GM12801 (cell line): ENCODE measurements around the gene RNU1-2.

ENCODE experiments used
- TF ChIP-seq, protein P1 (sequence below): IDR thresholded peaks from one replicate; pipeline ENCODE4 v1.5.1; 2011; ENCODE audit warnings: control low read depth; ENCODE audit not compliant: insufficient read length; ENCODE audit errors: extremely low read depth

The RNU1-2 gene

GRCh38 chr1:16913833-16914662 lies 18.3 kb downstream of the RNU1-2 start:
- TF ChIP-seq, protein P1, sequence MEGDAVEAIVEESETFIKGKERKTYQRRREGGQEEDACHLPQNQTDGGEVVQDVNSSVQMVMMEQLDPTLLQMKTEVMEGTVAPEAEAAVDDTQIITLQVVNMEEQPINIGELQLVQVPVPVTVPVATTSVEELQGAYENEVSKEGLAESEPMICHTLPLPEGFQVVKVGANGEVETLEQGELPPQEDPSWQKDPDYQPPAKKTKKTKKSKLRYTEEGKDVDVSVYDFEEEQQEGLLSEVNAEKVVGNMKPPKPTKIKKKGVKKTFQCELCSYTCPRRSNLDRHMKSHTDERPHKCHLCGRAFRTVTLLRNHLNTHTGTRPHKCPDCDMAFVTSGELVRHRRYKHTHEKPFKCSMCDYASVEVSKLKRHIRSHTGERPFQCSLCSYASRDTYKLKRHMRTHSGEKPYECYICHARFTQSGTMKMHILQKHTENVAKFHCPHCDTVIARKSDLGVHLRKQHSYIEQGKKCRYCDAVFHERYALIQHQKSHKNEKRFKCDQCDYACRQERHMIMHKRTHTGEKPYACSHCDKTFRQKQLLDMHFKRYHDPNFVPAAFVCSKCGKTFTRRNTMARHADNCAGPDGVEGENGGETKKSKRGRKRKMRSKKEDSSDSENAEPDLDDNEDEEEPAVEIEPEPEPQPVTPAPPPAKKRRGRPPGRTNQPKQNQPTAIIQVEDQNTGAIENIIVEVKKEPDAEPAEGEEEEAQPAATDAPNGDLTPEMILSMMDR = no peak

GRCh38 chr1:16915627-16915973 lies 19.8 kb downstream of the RNU1-2 start:
- TF ChIP-seq, protein P1 = no peak

DNA sequence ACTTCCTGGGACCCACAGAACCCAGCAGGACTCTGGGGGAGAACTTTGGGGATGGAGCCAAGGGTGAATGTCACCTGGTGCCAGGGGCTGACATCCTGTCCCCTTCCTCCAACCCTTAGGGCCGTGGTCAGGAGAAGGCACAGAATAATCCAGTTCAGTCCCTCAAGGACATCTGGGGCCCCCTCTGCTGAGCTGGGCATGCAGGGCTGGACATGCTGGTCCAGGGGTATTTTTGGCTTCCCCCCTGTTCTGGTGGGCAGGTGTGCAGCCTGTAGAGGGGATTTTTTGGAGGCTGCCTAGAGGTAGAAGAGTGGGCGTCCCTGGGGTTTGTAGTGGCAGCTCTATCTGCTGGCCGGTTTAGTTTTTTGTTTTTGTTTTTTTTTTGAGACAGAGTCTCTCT lies 22.6 kb downstream of the RNU1-2 start:
- TF ChIP-seq, protein P1 = no peak

GRCh38 chr1:16920951-16921350 lies 25.2 kb downstream of the RNU1-2 start:
- TF ChIP-seq, protein P1 = no peak

- TF ChIP-seq, protein P1 = no peak
These were observed 25.8 kb downstream of the RNU1-2 start, which contains the start of gene CROCC for GRCh38 chr1:16921391-16922185. Gene CROCC, plus strand, starts transcription at chr1:16921931. Its CDS starts 88 bp downstream, at chr1:16922019.

DNA sequence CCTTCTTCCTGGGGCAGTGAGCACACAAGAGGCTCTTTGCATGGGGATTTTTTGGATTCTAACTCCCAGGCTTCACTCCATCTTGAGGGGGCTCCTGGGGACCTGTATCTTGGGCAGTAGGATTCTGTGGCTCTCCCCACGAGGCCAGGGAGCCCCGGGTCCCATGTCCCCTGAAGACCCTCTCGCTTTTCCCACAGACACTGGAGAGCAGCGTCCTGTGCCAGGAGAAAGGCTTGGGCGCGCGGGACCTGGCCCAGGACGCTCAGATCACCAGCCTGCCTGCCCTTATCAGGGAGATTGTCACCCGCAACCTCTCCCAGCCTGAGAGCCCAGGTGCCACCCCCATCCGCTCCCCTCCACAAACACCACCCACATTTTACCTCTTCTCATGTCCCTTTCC lies 26.7 kb downstream of the RNU1-2 start:
- TF ChIP-seq, protein P1 = no peak

DNA sequence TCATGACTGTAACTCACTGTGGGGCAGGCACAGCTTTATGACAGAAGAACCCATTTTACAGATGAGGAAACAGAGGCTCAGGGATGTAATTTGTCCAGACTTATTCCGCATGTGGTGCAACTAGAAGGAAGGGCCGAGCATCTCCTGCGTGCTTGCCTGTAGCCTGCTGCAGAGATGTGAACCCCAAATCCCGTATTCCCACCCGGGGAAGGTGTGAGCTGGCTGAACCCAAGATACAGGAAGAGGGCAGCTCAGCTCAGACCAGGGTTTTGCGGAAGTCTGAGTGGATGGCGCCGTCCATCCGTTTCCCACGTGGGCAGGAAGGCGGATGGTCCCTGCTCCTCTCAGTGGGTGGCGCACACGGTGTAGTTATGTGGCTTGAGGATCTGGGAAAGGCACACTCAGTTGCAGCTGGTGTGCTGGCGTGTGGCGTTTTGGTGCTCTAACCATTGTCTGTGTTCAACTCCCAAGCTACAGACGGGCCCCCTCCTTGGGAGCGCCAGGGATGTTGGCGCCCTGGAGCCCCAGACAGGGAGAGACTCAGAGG lies 27.2 kb downstream of the RNU1-2 start:
- TF ChIP-seq, protein P1 = no peak
